Psoas muscle (tissue), 8 donors: ENCODE results near the gene RNF145. TPM values are rescaled to one million over a fixed set of nuclear protein-coding genes. Genes with fewer than 3 reads are reported as not detected.

Experiments
- ATAC-seq, 4 donors: fragments of 200-7000 bp; cut with Tn5 transposase; one replicate each; pipeline ENCODE4 v1.9.1; 2020; ENCODE audit warnings: moderate library complexity in 3 of 4, mild to moderate bottlenecking in 2 of 4
- DNase-seq, 2 donors: peaks; one replicate each; pipeline ENCODE4 v3.0.0-alpha.2; 2020
- H3K27ac ChIP-seq: fragments of 200-600 bp; one replicate; pipeline ENCODE4 v1.8.0; 2022
- H3K27me3 ChIP-seq, 3 donors: fragments of 200-600 bp in 1 of 3; one replicate each; pipeline versions ENCODE4 v1.6.1 to v1.8.0; 2013 to 2022; ENCODE audit warnings: low read length in 2 of 3, mild to moderate bottlenecking in 2 of 3, moderate library complexity in 1 of 3; ENCODE audit not compliant: insufficient read depth in 3 of 3
- H3K36me3 ChIP-seq, 2 donors: fragments of 200-600 bp in 1 of 2; one replicate each; pipeline versions ENCODE4 v1.6.1 to v1.8.0; 2013 to 2022; ENCODE audit warnings: low read depth in 1 of 2, mild to moderate bottlenecking in 1 of 2, moderate library complexity in 1 of 2; ENCODE audit not compliant: insufficient read depth in 1 of 2
- H3K4me1 ChIP-seq: fragments of 200-600 bp; one replicate; pipeline ENCODE4 v1.8.0; 2022
- H3K4me3 ChIP-seq: fragments of 200-600 bp; one replicate; pipeline ENCODE4 v1.8.0; 2022; ENCODE audit warnings: mild to moderate bottlenecking
- H3K9me3 ChIP-seq: fragments of 200-600 bp; one replicate; pipeline ENCODE4 v1.8.0; 2022
- CTCF ChIP-seq: fragments of 200-600 bp; IDR thresholded peaks from one replicate; pipeline ENCODE4 v1.8.0; 2022; ENCODE audit warnings: antibody characterized with exemption
- WGBS, 3 donors: extraction: QIAGEN DNeasy Blood & Tissue Kit; methylation state at CpG; one replicate each; pipeline versions ENCODE4 v1.1.6 to v1.1.7; 2013; 5-methylcytosine and 5-hydroxymethylcytosine counted together
- intact Hi-C, 2 donors: fragments of 100-400 bp; cut with DNase I; formaldehyde crosslinking; loops; one replicate each; pipeline versions ENCODE4 v1.11.0 to v1.14.2; 2022
- polyA plus RNA-seq, 3 donors: library from polyadenylated mRNA; stranded (reverse); fragments of 200-250 nt; gene quantifications; one replicate each; pipeline ENCODE4 v1.2.3, GENCODE V29; 2013
- total RNA-seq, 4 donors: library from RNA; stranded (reverse); fragmentation: NEBNext Ultra II Directional in 2 of 4; extraction: Animal tissue kit (Norgen Biotek cat#: 25700) in 2 of 4; gene quantifications; one replicate each; pipeline versions ENCODE4 v1.2.1 to v1.2.4, GENCODE V29; 2021 to 2023
- donor health status: healthy with polysubstance abuse.
- donor health status: DM: no; HTN: no; CAD: no; lungs with moderate emphysema.
- donor health status: Bipolar disorder and iron deficiency.
- donor health status: healthy.
- donor health status: DM: yes; HTN: yes; CAD: no.
- donor health status: DM: no; HTN: no; CAD: no.
- donor health status: DM: no; HTN: no; CAD: no.
- donor health status: DM: yes; HTN: yes; CAD: no.

Gene RNF145
- total and polyA plus RNA-seq, 7 donors, result 6.0 to 17.8 (median 13.2) TPM

- no peak for DNase-seq
- no peak for TF ChIP-seq CTCF
- Histone ChIP-seq H3K27me3 (peaks cover 0 to 11% (median 4%) of the 10 kb centered on the region in 3 donors), H3K27ac (no peak overlapping the region), H3K36me3 (no peaks in the 10 kb centered on the region), H3K4me3 (no peak overlapping the region), H3K9me3 (no peaks in the 10 kb centered on the region), H3K4me1 (no peaks in the 10 kb centered on the region)
- ATAC-seq, result no peak
- intact Hi-C loops, result no loop called here
- 0 to 74% (median 35%) methylated on average over 1 of the region's 1 CpG for WGBS, 3 donors
These were observed 42.8 kb upstream of the RNF145 start for GRCh38 chr5:159252195-159252594.

- no peak overlapping the region for H3K27ac ChIP-seq
- peaks cover 3 to 4% (median 3%) of the 10 kb centered on the region in 3 donors for H3K27me3 ChIP-seq
- 66 to 74% (median 73%) methylated on average over 2 of the region's 2 CpGs for WGBS, 3 donors
- H3K36me3 ChIP-seq, result no peaks in the 10 kb centered on the region
- no peak for DNase-seq
- H3K4me1 ChIP-seq, result no peaks in the 10 kb centered on the region
- H3K4me3 ChIP-seq, result no peak overlapping the region
- no peak for ATAC-seq
- intact Hi-C loops, result no loop called here
- no peaks in the 10 kb centered on the region for H3K9me3 ChIP-seq
- no peak for TF ChIP-seq CTCF
These were observed 39.8 kb upstream of the RNF145 start for GRCh38 chr5:159249158-159249557.

GRCh38 chr5:159244890-159245289 lies 35.5 kb upstream of the RNF145 start:
- TF ChIP-seq CTCF, result no peak
- no peaks in the 10 kb centered on the region for H3K36me3 ChIP-seq
- H3K27ac ChIP-seq, result no peak overlapping the region
- H3K4me3 ChIP-seq, result no peak overlapping the region
- peaks cover 0 to 4% (median 3%) of the 10 kb centered on the region in 3 donors for H3K27me3 ChIP-seq
- no peak for ATAC-seq
- no peak for DNase-seq
- intact Hi-C loops, result no loop called here
- no peaks in the 10 kb centered on the region for H3K4me1 ChIP-seq
- H3K9me3 ChIP-seq, result no peaks in the 10 kb centered on the region

GRCh38 chr5:159244163-159244562 lies 34.8 kb upstream of the RNF145 start:
- intact Hi-C loops, result no loop called here
- TF ChIP-seq CTCF, result no peak
- no peak overlapping the region for H3K4me3 ChIP-seq
- H3K4me1 ChIP-seq, result no peaks in the 10 kb centered on the region
- H3K27me3 ChIP-seq, result peaks cover 0 to 4% (median 3%) of the 10 kb centered on the region in 3 donors
- no peaks in the 10 kb centered on the region for H3K36me3 ChIP-seq
- WGBS, 3 donors, result 56 to 65% (median 63%) methylated on average over 3 of the region's 3 CpGs
- H3K9me3 ChIP-seq, result no peaks in the 10 kb centered on the region
- no peak overlapping the region for H3K27ac ChIP-seq
- ATAC-seq, result no peak
- no peak for DNase-seq

- Histone ChIP-seq H3K27me3 (peaks cover 0 to 4% (median 3%) of the 10 kb centered on the region in 3 donors), H3K4me3 (no peak overlapping the region), H3K4me1 (no peaks in the 10 kb centered on the region), H3K9me3 (no peaks in the 10 kb centered on the region), H3K36me3 (no peaks in the 10 kb centered on the region), H3K27ac (no peak overlapping the region)
- intact Hi-C loops, result no loop called here
- TF ChIP-seq CTCF, result no peak
- DNase-seq (no peak), ATAC-seq (no peak)
These were observed 34.0 kb upstream of the RNF145 start for GRCh38 chr5:159243385-159243784.
